Thyroid gland (tissue), 4 donors: ENCODE measurements around the gene ANKRD22.

Experiments
- CTCF ChIP-seq, 6 experiments: fragments of 200-600 bp in 3 of 6; fragments of 450-650 bp in 3 of 6; sonication (generic) in 3 of 6; IDR thresholded peaks; one replicate each; pipeline ENCODE4 v1.5.1; 2016 to 2019; ENCODE audit warnings: antibody characterized with exemption in 6 of 6, mild to moderate bottlenecking in 2 of 6, inconsistent platforms in 1 of 6, moderate library complexity in 1 of 6
- POLR2A ChIP-seq, 2 donors: fragments of 450-650 bp; IDR thresholded peaks; one replicate each; pipeline ENCODE4 v1.6.1; 2017; ENCODE audit warnings: antibody characterized with exemption in 2 of 2, mild to moderate bottlenecking in 2 of 2, moderate library complexity in 1 of 2

- TF ChIP-seq CTCF (IDR thresholded peaks at IDR 0.05) (no peak), POLR2A (IDR thresholded peaks at IDR 0.05) (no peak)
These were observed 30.4 kb upstream of the ANKRD22 start for GRCh38 chr10:88881922-88882645.
